HepG2 (cell line): Measurements from ENCODE around the gene CEP104. TPM values are rescaled to one million over a fixed set of nuclear protein-coding genes. Genes with fewer than 3 reads are reported as not detected.

Experiments
- EHMT2 ChIP-seq: fragments of 200-600 bp; sonication (generic); IDR thresholded peaks from 2 replicates; pipeline ENCODE4 v1.7.0; 2017; ENCODE audit warnings: antibody characterized with exemption, low read depth, low read length, borderline replicate concordance
- GABPA ChIP-seq, 2 experiments: IDR thresholded peaks; 2 replicates each; pipeline ENCODE4 v1.6.1; 2011 to 2016; ENCODE audit warnings: low read depth in 2 of 2, low read length in 1 of 2, missing biosample characterization in 1 of 2, missing genetic modification characterization in 1 of 2
- HNF4G ChIP-seq, 2 experiments: sonication (generic) in 1 of 2; formaldehyde crosslinking in 1 of 2; IDR thresholded peaks; 2 replicates each; pipeline versions ENCODE4 v1.4.0 to v1.6.1; 2011 to 2020; ENCODE audit warnings: borderline replicate concordance in 2 of 2, low read depth in 2 of 2, mild to moderate bottlenecking in 2 of 2, low read length in 1 of 2, missing genetic modification reagents in 1 of 2, moderate library complexity in 1 of 2
- HNRNPH1 ChIP-seq: fragments of 200-400 bp; formaldehyde crosslinking; optimal IDR thresholded peaks from 2 replicates; pipeline ENCODE3; 2017; ENCODE audit warnings: mild to moderate bottlenecking, low read depth, low read length
- KLF15 ChIP-seq: sonication (generic); formaldehyde crosslinking; IDR thresholded peaks from 2 replicates; pipeline ENCODE4 v1.8.1; 2023; ENCODE audit warnings: borderline replicate concordance, mild to moderate bottlenecking, inconsistent platforms, missing genetic modification reagents, mixed read lengths
- RFXANK ChIP-seq: IDR thresholded peaks from 2 replicates; pipeline ENCODE4 v1.6.1; 2016
- RFXAP ChIP-seq: sonication (generic); formaldehyde crosslinking; IDR thresholded peaks from 2 replicates; pipeline ENCODE4 v1.4.0; 2020; ENCODE audit warnings: missing genetic modification reagents, borderline replicate concordance
- ZNF546 ChIP-seq: sonication (generic); formaldehyde crosslinking; conservative IDR thresholded peaks from 2 replicates; pipeline ENCODE4 v1.8.1; 2023; ENCODE audit warnings: mild to moderate bottlenecking, missing genetic modification reagents
- ZNF598 ChIP-seq: sonication (generic); formaldehyde crosslinking; IDR thresholded peaks from 2 replicates; pipeline ENCODE4 v1.5.1; 2020; ENCODE audit warnings: mild to moderate bottlenecking, missing genetic modification reagents, borderline replicate concordance
- ZNF879 ChIP-seq: sonication (generic); formaldehyde crosslinking; IDR thresholded peaks from 2 replicates; pipeline ENCODE4 v1.8.1; 2023; ENCODE audit warnings: missing genetic modification reagents
- polyA plus RNA-seq, 8 experiments: library from polyadenylated mRNA; depleted of rRNA in 3 of 8; stranded (reverse) in 7 of 8; unstranded in 1 of 8; fragments of >200 nt; fragmentation: Illumina TruSeq in 4 of 8; extraction: Trizol in 4 of 8; gene quantifications; 2 replicates each; pipeline versions ENCODE4 v1.2.1 to v1.2.3, GENCODE V29; 2011 to 2016; ENCODE audit warnings: low read depth in 4 of 8, missing spikeins in 1 of 8, mixed read lengths in 1 of 8; ENCODE audit not compliant: insufficient read depth in 1 of 8
- total RNA-seq, 5 experiments: library from RNA; depleted of rRNA; stranded (reverse); fragments of >200 nt; fragmentation: Illumina TruSeq; extraction: Trizol; gene quantifications; 2 replicates each; pipeline ENCODE4 v1.2.3, GENCODE V29; 2016; ENCODE audit warnings: low read depth in 1 of 5
- TF ChIP-seq, protein P1 (sequence below): sonication (generic); formaldehyde crosslinking; IDR thresholded peaks from 2 replicates; pipeline ENCODE4 v1.4.0; 2020; ENCODE audit warnings: mild to moderate bottlenecking, low read depth, missing genetic modification reagents
- TF ChIP-seq, protein P2 (sequence below): sonication (generic); formaldehyde crosslinking; IDR thresholded peaks from 2 replicates; pipeline ENCODE4 v1.4.0; 2020; ENCODE audit warnings: missing genetic modification reagents
- TF ChIP-seq, protein P3 (sequence below): sonication (generic); formaldehyde crosslinking; IDR thresholded peaks from 2 replicates; pipeline ENCODE4 v1.8.0; 2022; ENCODE audit warnings: missing genetic modification reagents, mild to moderate bottlenecking, borderline replicate concordance
- TF ChIP-seq, protein P4 (sequence below): sonication (generic); formaldehyde crosslinking; IDR thresholded peaks from 2 replicates; pipeline ENCODE4 v1.4.0; 2020; ENCODE audit warnings: missing genetic modification reagents
- TF ChIP-seq, protein P5 (sequence below): sonication (generic); formaldehyde crosslinking; IDR thresholded peaks from 2 replicates; pipeline ENCODE4 v1.4.0; 2020; ENCODE audit warnings: missing genetic modification reagents
- TF ChIP-seq, protein P6 (sequence below): sonication (generic); formaldehyde crosslinking; IDR thresholded peaks from 2 replicates; pipeline ENCODE4 v1.8.1; 2023; ENCODE audit warnings: mild to moderate bottlenecking, inconsistent platforms, moderate library complexity, missing genetic modification reagents, borderline replicate concordance
- TF ChIP-seq, protein P7 (sequence below): sonication (generic); formaldehyde crosslinking; IDR thresholded peaks from 2 replicates; pipeline ENCODE4 v1.5.0; 2020; ENCODE audit warnings: missing genetic modification reagents

The CEP104 gene
- total and polyA plus RNA-seq, 2 of the 13 experiments (the other 11 are each of a cell fraction or from before 2014, with no cell fraction given): 20.4 to 30.1 TPM

DNA sequence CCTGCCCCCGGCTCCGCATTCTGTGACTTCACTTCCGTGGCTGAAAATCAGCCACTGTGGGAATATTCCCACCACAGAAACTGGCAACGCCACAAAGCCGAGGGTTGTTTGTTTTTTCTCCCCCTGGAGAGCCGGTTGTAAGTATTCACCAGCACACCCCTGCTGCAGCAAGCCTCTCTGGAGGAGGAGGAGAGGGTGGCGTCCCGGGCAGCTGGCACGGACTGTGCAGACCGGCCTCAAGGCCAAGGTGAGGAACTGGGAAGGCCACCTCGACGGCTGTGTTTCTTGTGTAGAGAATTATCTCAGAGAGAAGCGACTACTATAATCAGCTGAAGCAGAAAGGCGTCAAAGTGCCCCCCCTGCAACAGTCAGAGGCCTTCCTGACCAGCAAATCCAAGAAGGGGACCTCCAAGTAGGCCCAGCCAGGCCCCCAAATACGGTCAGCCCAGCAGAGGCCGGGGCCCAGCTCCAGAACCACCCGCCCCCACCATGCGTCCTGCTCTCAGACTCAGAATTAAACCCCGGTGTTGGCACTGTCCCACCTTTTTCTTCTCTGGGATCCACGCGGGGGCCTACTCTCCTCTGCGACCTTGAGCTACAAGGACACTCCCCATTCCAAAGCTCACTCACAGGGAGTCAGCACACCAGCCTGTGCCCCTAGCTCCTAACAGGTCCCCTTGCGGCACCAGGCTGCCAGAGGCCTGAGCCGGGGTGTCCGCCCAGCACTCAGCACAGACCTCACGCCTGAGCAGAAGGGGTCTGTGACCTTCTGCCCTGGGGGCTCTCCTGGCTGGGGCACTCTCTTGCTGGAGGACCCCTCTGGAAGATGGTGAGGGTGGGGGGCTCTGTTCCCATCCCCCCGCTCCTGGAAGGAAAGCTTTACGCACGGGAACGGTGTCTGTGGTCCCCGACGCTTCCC lies 85.6 kb downstream of the CEP104 start (continued):
- TF ChIP-seq, protein P1, sequence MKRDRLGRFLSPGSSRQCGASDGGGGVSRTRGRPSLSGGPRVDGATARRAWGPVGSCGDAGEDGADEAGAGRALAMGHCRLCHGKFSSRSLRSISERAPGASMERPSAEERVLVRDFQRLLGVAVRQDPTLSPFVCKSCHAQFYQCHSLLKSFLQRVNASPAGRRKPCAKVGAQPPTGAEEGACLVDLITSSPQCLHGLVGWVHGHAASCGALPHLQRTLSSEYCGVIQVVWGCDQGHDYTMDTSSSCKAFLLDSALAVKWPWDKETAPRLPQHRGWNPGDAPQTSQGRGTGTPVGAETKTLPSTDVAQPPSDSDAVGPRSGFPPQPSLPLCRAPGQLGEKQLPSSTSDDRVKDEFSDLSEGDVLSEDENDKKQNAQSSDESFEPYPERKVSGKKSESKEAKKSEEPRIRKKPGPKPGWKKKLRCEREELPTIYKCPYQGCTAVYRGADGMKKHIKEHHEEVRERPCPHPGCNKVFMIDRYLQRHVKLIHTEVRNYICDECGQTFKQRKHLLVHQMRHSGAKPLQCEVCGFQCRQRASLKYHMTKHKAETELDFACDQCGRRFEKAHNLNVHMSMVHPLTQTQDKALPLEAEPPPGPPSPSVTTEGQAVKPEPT (CRISPR knock-in tag): 0 out of 2 replicates have a peak, but pooled peaks have one; percentile 22
- no peak for TF ChIP-seq EHMT2
- TF ChIP-seq, protein P2, sequence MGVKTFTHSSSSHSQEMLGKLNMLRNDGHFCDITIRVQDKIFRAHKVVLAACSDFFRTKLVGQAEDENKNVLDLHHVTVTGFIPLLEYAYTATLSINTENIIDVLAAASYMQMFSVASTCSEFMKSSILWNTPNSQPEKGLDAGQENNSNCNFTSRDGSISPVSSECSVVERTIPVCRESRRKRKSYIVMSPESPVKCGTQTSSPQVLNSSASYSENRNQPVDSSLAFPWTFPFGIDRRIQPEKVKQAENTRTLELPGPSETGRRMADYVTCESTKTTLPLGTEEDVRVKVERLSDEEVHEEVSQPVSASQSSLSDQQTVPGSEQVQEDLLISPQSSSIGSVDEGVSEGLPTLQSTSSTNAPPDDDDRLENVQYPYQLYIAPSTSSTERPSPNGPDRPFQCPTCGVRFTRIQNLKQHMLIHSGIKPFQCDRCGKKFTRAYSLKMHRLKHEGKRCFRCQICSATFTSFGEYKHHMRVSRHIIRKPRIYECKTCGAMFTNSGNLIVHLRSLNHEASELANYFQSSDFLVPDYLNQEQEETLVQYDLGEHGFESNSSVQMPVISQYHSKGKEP (CRISPR knock-in tag): no peak
- TF ChIP-seq GABPA (IDR thresholded peaks at IDR 0.05; ENCODE audit: low read depth, low read length): no peak
- TF ChIP-seq GABPA (CRISPR knock-in tag; IDR thresholded peaks at IDR 0.05; ENCODE audit: low read depth): 0 out of 2 replicates have a peak, but pooled peaks have one; percentile 2
- TF ChIP-seq KLF15: no peak
- TF ChIP-seq, protein P3, sequence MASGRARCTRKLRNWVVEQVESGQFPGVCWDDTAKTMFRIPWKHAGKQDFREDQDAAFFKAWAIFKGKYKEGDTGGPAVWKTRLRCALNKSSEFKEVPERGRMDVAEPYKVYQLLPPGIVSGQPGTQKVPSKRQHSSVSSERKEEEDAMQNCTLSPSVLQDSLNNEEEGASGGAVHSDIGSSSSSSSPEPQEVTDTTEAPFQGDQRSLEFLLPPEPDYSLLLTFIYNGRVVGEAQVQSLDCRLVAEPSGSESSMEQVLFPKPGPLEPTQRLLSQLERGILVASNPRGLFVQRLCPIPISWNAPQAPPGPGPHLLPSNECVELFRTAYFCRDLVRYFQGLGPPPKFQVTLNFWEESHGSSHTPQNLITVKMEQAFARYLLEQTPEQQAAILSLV (CRISPR knock-in tag): peak; percentile 33; the same call in 1 of the 2 replicates
- no peak for TF ChIP-seq ZNF879 (CRISPR knock-in tag)
- TF ChIP-seq, protein P4, sequence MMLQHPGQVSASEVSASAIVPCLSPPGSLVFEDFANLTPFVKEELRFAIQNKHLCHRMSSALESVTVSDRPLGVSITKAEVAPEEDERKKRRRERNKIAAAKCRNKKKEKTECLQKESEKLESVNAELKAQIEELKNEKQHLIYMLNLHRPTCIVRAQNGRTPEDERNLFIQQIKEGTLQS: no peak
- TF ChIP-seq HNF4G (IDR thresholded peaks at IDR 0.05; ENCODE audit: borderline replicate concordance, low read depth, low read length): peak; percentile 62; the same call in 1 of the 2 replicates
- no peak for TF ChIP-seq HNF4G (CRISPR knock-in tag; IDR thresholded peaks at IDR 0.05; ENCODE audit: borderline replicate concordance, low read depth)
- peak; percentile 78; the same call in 1 of the 2 replicates for TF ChIP-seq ZNF598 (CRISPR knock-in tag)
- 0 out of 2 replicates have a peak, but pooled peaks have one; percentile 16 for TF ChIP-seq RFXAP (CRISPR knock-in tag)
- no peak for TF ChIP-seq RFXANK
- no peak; the same call in 1 of the 2 replicates for TF ChIP-seq ZNF546 (CRISPR knock-in tag)
- TF ChIP-seq, protein P5, sequence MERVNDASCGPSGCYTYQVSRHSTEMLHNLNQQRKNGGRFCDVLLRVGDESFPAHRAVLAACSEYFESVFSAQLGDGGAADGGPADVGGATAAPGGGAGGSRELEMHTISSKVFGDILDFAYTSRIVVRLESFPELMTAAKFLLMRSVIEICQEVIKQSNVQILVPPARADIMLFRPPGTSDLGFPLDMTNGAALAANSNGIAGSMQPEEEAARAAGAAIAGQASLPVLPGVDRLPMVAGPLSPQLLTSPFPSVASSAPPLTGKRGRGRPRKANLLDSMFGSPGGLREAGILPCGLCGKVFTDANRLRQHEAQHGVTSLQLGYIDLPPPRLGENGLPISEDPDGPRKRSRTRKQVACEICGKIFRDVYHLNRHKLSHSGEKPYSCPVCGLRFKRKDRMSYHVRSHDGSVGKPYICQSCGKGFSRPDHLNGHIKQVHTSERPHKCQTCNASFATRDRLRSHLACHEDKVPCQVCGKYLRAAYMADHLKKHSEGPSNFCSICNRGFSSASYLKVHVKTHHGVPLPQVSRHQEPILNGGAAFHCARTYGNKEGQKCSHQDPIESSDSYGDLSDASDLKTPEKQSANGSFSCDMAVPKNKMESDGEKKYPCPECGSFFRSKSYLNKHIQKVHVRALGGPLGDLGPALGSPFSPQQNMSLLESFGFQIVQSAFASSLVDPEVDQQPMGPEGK (CRISPR knock-in tag): peak; percentile 93
- TF ChIP-seq HNRNPH1: no peak
- TF ChIP-seq, protein P6, sequence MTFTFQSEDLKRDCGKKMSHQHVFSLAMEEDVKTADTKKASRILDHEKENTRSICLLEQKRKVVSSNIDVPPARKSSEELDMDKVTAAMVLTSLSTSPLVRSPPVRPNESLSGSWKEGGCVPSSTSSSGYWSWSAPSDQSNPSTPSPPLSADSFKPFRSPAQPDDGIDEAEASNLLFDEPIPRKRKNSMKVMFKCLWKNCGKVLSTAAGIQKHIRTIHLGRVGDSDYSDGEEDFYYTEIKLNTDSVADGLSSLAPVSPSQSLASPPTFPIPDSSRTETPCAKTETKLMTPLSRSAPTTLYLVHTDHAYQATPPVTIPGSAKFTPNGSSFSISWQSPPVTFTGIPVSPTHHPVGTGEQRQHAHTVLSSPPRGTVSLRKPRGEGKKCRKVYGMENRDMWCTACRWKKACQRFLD (CRISPR knock-in tag): peak; percentile 73
- TF ChIP-seq, protein P7, sequence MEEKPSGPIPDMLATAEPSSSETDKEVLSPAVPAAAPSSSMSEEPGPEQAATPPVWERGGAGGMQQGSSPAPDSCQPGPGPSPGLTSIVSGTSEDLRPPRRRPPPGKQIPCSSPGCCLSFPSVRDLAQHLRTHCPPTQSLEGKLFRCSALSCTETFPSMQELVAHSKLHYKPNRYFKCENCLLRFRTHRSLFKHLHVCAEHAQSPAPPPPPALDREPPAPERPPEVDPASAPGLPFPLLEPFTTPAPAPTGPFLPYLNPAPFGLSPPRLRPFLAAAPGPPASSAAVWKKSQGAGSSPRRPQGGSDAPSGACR (CRISPR knock-in tag): peak; percentile 75; the same call in 1 of the 2 replicates
